IPS-18c (cell line): ENCODE measurements around the gene FAM171A1.

Source experiments
- H3K4me3 ChIP-seq: 2 replicates; pipeline ENCODE4 v1.7.0; 2013; ENCODE audit warnings: low read depth, mild to moderate bottlenecking, low read length, moderate library complexity; ENCODE audit not compliant: insufficient read depth
- H3K9me3 ChIP-seq: one replicate; pipeline ENCODE4 v1.6.1; 2013; ENCODE audit warnings: mild to moderate bottlenecking, low read length, moderate library complexity; ENCODE audit not compliant: control insufficient read depth, insufficient read depth

FAM171A1 gene

GRCh38 chr10:15188603-15189002 is 182.5 kb downstream of the FAM171A1 start:
- peaks cover 5% of the 10 kb centered on the region for H3K9me3 ChIP-seq
- no peak overlapping the region for H3K4me3 ChIP-seq

- no peak overlapping the region for H3K4me3 ChIP-seq
- H3K9me3 ChIP-seq = peaks cover 5% of the 10 kb centered on the region
Measured at GRCh38 chr10:15183689-15184481, 187.2 kb downstream of the FAM171A1 start.

GRCh38 chr10:15182540-15183207 is 188.4 kb downstream of the FAM171A1 start:
- Histone ChIP-seq H3K9me3 (peaks cover 5% of the 10 kb centered on the region), H3K4me3 (no peak overlapping the region)

GRCh38 chr10:15181576-15182156 is 189.4 kb downstream of the FAM171A1 start:
- Histone ChIP-seq H3K9me3 (peaks cover 5% of the 10 kb centered on the region), H3K4me3 (no peak overlapping the region)

GRCh38 chr10:15180736-15181135 is 190.4 kb downstream of the FAM171A1 start:
- H3K4me3 ChIP-seq = no peak overlapping the region
- H3K9me3 ChIP-seq = peaks cover 5% of the 10 kb centered on the region

- no peaks in the 10 kb centered on the region for H3K9me3 ChIP-seq
- no peak overlapping the region for H3K4me3 ChIP-seq
Measured at GRCh38 chr10:15176269-15176668, 194.8 kb downstream of the FAM171A1 start.

- H3K9me3 ChIP-seq = no peaks in the 10 kb centered on the region
- H3K4me3 ChIP-seq = no peak overlapping the region
Measured at GRCh38 chr10:15175587-15175986, 195.5 kb downstream of the FAM171A1 start.

- Histone ChIP-seq H3K4me3 (no peak overlapping the region), H3K9me3 (no peaks in the 10 kb centered on the region)
Measured at GRCh38 chr10:15172306-15172840, 198.7 kb downstream of the FAM171A1 start.

GRCh38 chr10:15169555-15170401 is 201.3 kb downstream of the FAM171A1 start:
- Histone ChIP-seq H3K9me3 (no peaks in the 10 kb centered on the region), H3K4me3 (no peak overlapping the region)

GRCh38 chr10:15168786-15169554 is 202.1 kb downstream of the FAM171A1 start:
- no peak overlapping the region for H3K4me3 ChIP-seq

GRCh38 chr10:15168291-15168785 is 202.8 kb downstream of the FAM171A1 start, which contains the start of gene NMT2:
Gene NMT2 (minus strand): TSS chr10:15168693. CDS start chr10:15168612, 81 bp downstream.
- Histone ChIP-seq H3K4me3 (peak within 1 kb of the TSS; percentile 83), H3K9me3 (no peaks in the 10 kb centered on the region)

More at GRCh38 chr10:15168786-15169554, 202.1 kb downstream of the FAM171A1 start:
- no peaks in the 10 kb centered on the region for H3K9me3 ChIP-seq

GRCh38 chr10:15167411-15168290 is 203.4 kb downstream of the FAM171A1 start:
- no peaks in the 10 kb centered on the region for H3K9me3 ChIP-seq
- H3K4me3 ChIP-seq = peak overlapping the region; percentile 83

GRCh38 chr10:15166325-15166724 is 204.8 kb downstream of the FAM171A1 start:
- Histone ChIP-seq H3K9me3 (no peaks in the 10 kb centered on the region), H3K4me3 (no peak overlapping the region)

GRCh38 chr10:15163253-15163828 is 207.7 kb downstream of the FAM171A1 start:
- Histone ChIP-seq H3K4me3 (no peak overlapping the region), H3K9me3 (no peaks in the 10 kb centered on the region)
